NOMO-1 treated with dmso at 0.1 percent for 144 hours (cell line): ENCODE measurements around the gene RPS21.
"Not testable (repeated sequence)": the region's sequence is repeated elsewhere in the genome, so short reads cannot be mapped to it uniquely, and the experiment has no call there.

Experiments used
- DNase-seq: peaks from one replicate; lab custom pipeline; 2025; ENCODE audit not compliant: unreplicated experiment; lab: John Stamatoyannopoulos, UW

RPS21 gene

GRCh38 chr20:62424249-62425107 lies 37.6 kb downstream of the RPS21 start:
- no peak for DNase-seq

- no peak for DNase-seq
These were observed 38.6 kb downstream of the RPS21 start for GRCh38 chr20:62425281-62426058.

- DNase-seq: not testable (repeated sequence)
These were observed 39.1 kb downstream of the RPS21 start for GRCh38 chr20:62426059-62426348.

- no peak for DNase-seq
These were observed 39.8 kb downstream of the RPS21 start for GRCh38 chr20:62426699-62427131.

GRCh38 chr20:62427172-62428001 lies 40.5 kb downstream of the RPS21 start, which contains the start of gene RBBP8NL:
Gene RBBP8NL, minus strand, starts transcription at chr20:62427539. Its CDS starts 7,892 bp downstream, at chr20:62419647.
- no peak for DNase-seq

- no peak for DNase-seq
These were observed 41.1 kb downstream of the RPS21 start for GRCh38 chr20:62428002-62428372.

GRCh38 chr20:62428396-62429295 lies 41.7 kb downstream of the RPS21 start:
- no peak for DNase-seq

- DNase-seq: no peak
These were observed 42.8 kb downstream of the RPS21 start for GRCh38 chr20:62429455-62430310.

GRCh38 chr20:62430311-62430853 lies 43.5 kb downstream of the RPS21 start:
- no peak for DNase-seq

- no peak for DNase-seq
These were observed 44.1 kb downstream of the RPS21 start for GRCh38 chr20:62430866-62431447.

GRCh38 chr20:62433658-62434497 lies 47.0 kb downstream of the RPS21 start:
- DNase-seq: no peak

GRCh38 chr20:62436692-62437091 lies 49.8 kb downstream of the RPS21 start:
- no peak for DNase-seq

- DNase-seq: no peak
These were observed 50.6 kb downstream of the RPS21 start for GRCh38 chr20:62437496-62437895.

GRCh38 chr20:62437927-62438326 lies 51.0 kb downstream of the RPS21 start:
- no peak for DNase-seq
